ENCODE results near the gene APRT. TPM values are rescaled to one million over a fixed set of nuclear protein-coding genes. Genes with fewer than 3 reads are reported as not detected.

The APRT gene
- total RNA-seq, 4 donors from 2014 or later = 56.2 to 78.7 (median 62.4) TPM

GRCh38 chr16:88831838-88832237 lies 20.1 kb upstream of the APRT start:
- ATAC-seq (no peak), DNase-seq (no peak)
- Histone ChIP-seq H3K27ac (no peak overlapping the region), H3K27me3 (no peaks in the 10 kb centered on the region), H3K4me3 (no peak overlapping the region), H3K9me3 (no peaks in the 10 kb centered on the region), H3K36me3 (peaks cover 0 to 4% of the 10 kb centered on the region in 2 donors), H3K4me1 (no peaks in the 10 kb centered on the region)
- TF ChIP-seq POLR2A (IDR thresholded peaks at IDR 0.05) (no peak), CTCF (IDR thresholded peaks at IDR 0.05 in 4 of 5, conservative IDR thresholded peaks at IDR 0.05 in 1 of 5) (no peak)
- in situ Hi-C loops (cut with MboI; ENCODE audit: low sequenced_read_pairs in 4 of 4) (no loop called here), intact Hi-C loops (cut with DNase I; ENCODE audit: low total_unique reads) (no loop called here)

GRCh38 chr16:88830783-88831182 lies 19.1 kb upstream of the APRT start:
- Histone ChIP-seq H3K27me3 (no peaks in the 10 kb centered on the region), H3K4me3 (no peak overlapping the region), H3K4me1 (no peaks in the 10 kb centered on the region), H3K36me3 (peaks cover 0 to 4% of the 10 kb centered on the region in 2 donors), H3K27ac (no peak overlapping the region), H3K9me3 (no peaks in the 10 kb centered on the region)
- in situ Hi-C loops (cut with MboI; ENCODE audit: low sequenced_read_pairs in 4 of 4) = no loop called here
- no peak for TF ChIP-seq POLR2A (IDR thresholded peaks at IDR 0.05)
- no peak for TF ChIP-seq CTCF (IDR thresholded peaks at IDR 0.05 in 4 of 5, conservative IDR thresholded peaks at IDR 0.05 in 1 of 5)
- no peak for DNase-seq
- intact Hi-C loops (cut with DNase I; ENCODE audit: low total_unique reads) = no loop called here
- no peak for ATAC-seq

GRCh38 chr16:88830258-88830657 lies 18.5 kb upstream of the APRT start:
- Histone ChIP-seq H3K9me3 (no peaks in the 10 kb centered on the region), H3K36me3 (peaks cover 0 to 4% of the 10 kb centered on the region in 2 donors), H3K4me3 (no peak overlapping the region), H3K4me1 (no peaks in the 10 kb centered on the region), H3K27ac (no peak overlapping the region), H3K27me3 (no peaks in the 10 kb centered on the region)
- ATAC-seq = no peak
- no peak for DNase-seq
- intact Hi-C loops (cut with DNase I; ENCODE audit: low total_unique reads) (no loop called here), in situ Hi-C loops (cut with MboI; ENCODE audit: low sequenced_read_pairs in 4 of 4) (no loop called here)
- TF ChIP-seq POLR2A (IDR thresholded peaks at IDR 0.05) = no peak
- no peak for TF ChIP-seq CTCF (IDR thresholded peaks at IDR 0.05 in 4 of 5, conservative IDR thresholded peaks at IDR 0.05 in 1 of 5)

- in situ Hi-C loops (cut with MboI; ENCODE audit: low sequenced_read_pairs in 4 of 4) = no loop called here
Observed at GRCh38 chr16:88828711-88829110, 17.0 kb upstream of the APRT start.

More at GRCh38 chr16:88828711-88829110, 17.0 kb upstream of the APRT start:
- no peaks in the 10 kb centered on the region for H3K4me1 ChIP-seq
- no peak overlapping the region for H3K27ac ChIP-seq
- H3K4me3 ChIP-seq = no peak overlapping the region
- intact Hi-C loops (cut with DNase I; ENCODE audit: low total_unique reads) = no loop called here
- H3K9me3 ChIP-seq = no peaks in the 10 kb centered on the region
- no peaks in the 10 kb centered on the region for H3K27me3 ChIP-seq
- ATAC-seq (no peak), DNase-seq (no peak)
- H3K36me3 ChIP-seq = peaks cover 0 to 5% of the 10 kb centered on the region in 2 donors
- TF ChIP-seq POLR2A (IDR thresholded peaks at IDR 0.05) = no peak
- no peak for TF ChIP-seq CTCF (IDR thresholded peaks at IDR 0.05 in 4 of 5, conservative IDR thresholded peaks at IDR 0.05 in 1 of 5)
